ENCODE measurements around the gene CSRNP2. TPM values are rescaled to one million over a fixed set of nuclear protein-coding genes. Genes with fewer than 3 reads are reported as not detected.
A peak's percentile ranks its signal among the peaks of the same experiment; 100 is the strongest.

Gene CSRNP2
- total and polyA plus RNA-seq, 9 donors: 16.1 to 32.2 (median 23.5) TPM

- no peak overlapping the region for H3K4me3 ChIP-seq
- no peaks in the 10 kb centered on the region for H3K9me3 ChIP-seq
- no peak for TF ChIP-seq EP300 (IDR thresholded peaks at IDR 0.05)
- no peak for TF ChIP-seq CTCF (IDR thresholded peaks at IDR 0.05)
- H3K27ac ChIP-seq: no peak overlapping the region
- intact Hi-C loops (cut with DNase I): loop anchor here in 1 of 4 donors (10.0 kb wide), 1 partner anchor 295 kb away; the partner anchor contains the start of gene CELA1
- WGBS, 3 donors: 48 to 59% (median 57%) methylated on average over 3 of the region's 3 CpGs
- no peaks in the 10 kb centered on the region for H3K27me3 ChIP-seq
- H3K36me3 ChIP-seq: no peaks in the 10 kb centered on the region
- H3K4me1 ChIP-seq (ENCODE audit: insufficient read depth): no peaks in the 10 kb centered on the region
- DNase-seq: no peak
Observed at GRCh38 chr12:51049525-51049924, 33.9 kb downstream of the CSRNP2 start.

DNA sequence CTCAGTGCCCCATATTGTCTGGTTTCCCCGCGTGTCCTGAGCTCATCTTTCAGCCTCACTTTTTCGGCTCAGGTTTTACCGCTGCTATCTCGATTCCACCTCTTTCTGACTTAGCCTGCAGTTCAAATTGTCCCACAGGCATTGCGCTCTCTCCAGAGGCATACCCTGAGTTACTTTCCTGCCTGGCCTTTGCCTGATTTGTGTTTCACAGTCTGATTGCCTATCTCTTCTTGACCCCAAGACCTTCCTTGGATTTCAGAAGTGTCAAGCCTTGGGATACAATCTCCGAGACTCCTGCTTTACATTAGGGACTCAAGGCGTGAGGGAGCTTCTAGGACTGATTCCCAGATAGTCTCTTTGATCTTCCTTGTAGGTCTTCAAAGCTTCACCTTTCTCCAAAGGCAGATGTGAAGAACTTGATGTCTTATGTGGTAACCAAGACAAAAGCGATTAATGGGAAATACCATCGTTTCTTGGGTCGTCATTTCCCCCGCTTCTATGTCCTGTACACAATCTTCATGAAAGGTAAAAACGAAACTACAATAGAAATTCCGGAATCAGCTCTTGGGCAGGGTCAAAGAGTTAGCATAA lies 34.6 kb downstream of the CSRNP2 start:
- H3K4me1 ChIP-seq (ENCODE audit: insufficient read depth): no peaks in the 10 kb centered on the region
- H3K36me3 ChIP-seq: no peaks in the 10 kb centered on the region
- H3K4me3 ChIP-seq: peak overlapping the region; percentile 60
- 11 to 26% (median 16%) methylated on average over 14 of the region's 14 CpGs for WGBS, 3 donors
- H3K27ac ChIP-seq: peak overlapping the region in 1 of 2 donors; percentile 91
- no peak for TF ChIP-seq EP300 (IDR thresholded peaks at IDR 0.05)
- no peak for TF ChIP-seq POLR2A (IDR thresholded peaks at IDR 0.05)
- no peak for TF ChIP-seq CTCF (IDR thresholded peaks at IDR 0.05)
- DNase-seq: peak in 1 of 5 donors; percentile 26
- intact Hi-C loops (cut with DNase I): loop anchor here in 1 of 4 donors (10.0 kb wide), 1 partner anchor 296 kb away; the partner anchor contains the start of gene CELA1
- H3K27me3 ChIP-seq: no peaks in the 10 kb centered on the region
- H3K9me3 ChIP-seq: no peaks in the 10 kb centered on the region

- Histone ChIP-seq H3K4me3 (peak within 1 kb of the TSS; percentile 60), H3K4me1 (ENCODE audit: insufficient read depth) (no peaks in the 10 kb centered on the region), H3K36me3 (no peaks in the 10 kb centered on the region), H3K9me3 (no peaks in the 10 kb centered on the region), H3K27me3 (no peaks in the 10 kb centered on the region), H3K27ac (peak within 1 kb of the TSS; percentile 54 to 91)
- intact Hi-C loops (cut with DNase I): loop anchor here in 1 of 4 donors (10.0 kb wide), 1 partner anchor 297 kb away; the partner anchor contains the start of gene CELA1
- no peak for TF ChIP-seq EP300 (IDR thresholded peaks at IDR 0.05)
- peak; percentile 91 to 92 (median 92) for TF ChIP-seq CTCF (IDR thresholded peaks at IDR 0.05)
- peak; percentile 46 for TF ChIP-seq POLR2A (IDR thresholded peaks at IDR 0.05)
- peak; percentile 90 to 94 (median 91) for DNase-seq
- WGBS, 3 donors: 3% methylated on average over 51 of the region's 51 CpGs
Observed at GRCh38 chr12:51047655-51048540, 35.5 kb downstream of the CSRNP2 start, which contains the start of gene LETMD1. Gene LETMD1, plus strand, starts transcription at chr12:51048327. Its CDS starts 30 bp downstream, at chr12:51048357.

DNA sequence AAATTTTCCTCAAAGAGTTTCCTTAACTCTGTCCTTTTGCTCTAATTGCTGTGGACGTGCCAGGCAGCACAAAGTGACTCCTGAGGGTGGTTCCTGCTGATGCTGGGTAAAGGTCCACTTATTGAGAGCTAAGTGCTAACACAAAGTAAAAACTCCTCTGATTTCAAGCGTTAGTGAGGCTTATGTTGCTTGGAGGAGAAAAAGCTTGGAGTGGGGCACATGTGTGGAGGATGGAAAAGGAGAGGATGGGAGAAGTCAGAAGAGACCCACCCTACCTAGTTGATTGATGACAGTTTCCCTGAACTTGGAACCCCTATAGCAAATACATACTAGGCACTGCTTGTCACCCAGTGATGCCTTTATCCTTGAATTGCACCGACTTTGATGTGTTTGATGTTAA lies 47.1 kb downstream of the CSRNP2 start:
- H3K36me3 ChIP-seq: no peaks in the 10 kb centered on the region
- H3K27ac ChIP-seq: no peak overlapping the region
- no peak overlapping the region for H3K4me3 ChIP-seq
- no peaks in the 10 kb centered on the region for H3K9me3 ChIP-seq
- TF ChIP-seq CTCF (IDR thresholded peaks at IDR 0.05) (no peak), EP300 (IDR thresholded peaks at IDR 0.05) (no peak), POLR2A (IDR thresholded peaks at IDR 0.05) (no peak)
- DNase-seq: no peak
- no peaks in the 10 kb centered on the region for H3K4me1 ChIP-seq (ENCODE audit: insufficient read depth)
- H3K27me3 ChIP-seq: no peaks in the 10 kb centered on the region
- intact Hi-C loops (cut with DNase I): no loop called here
- WGBS, 3 donors: 56 to 64% (median 58%) methylated on average over 3 of the region's 3 CpGs
